Measurements from ENCODE around the gene GOLGA5.

DNA sequence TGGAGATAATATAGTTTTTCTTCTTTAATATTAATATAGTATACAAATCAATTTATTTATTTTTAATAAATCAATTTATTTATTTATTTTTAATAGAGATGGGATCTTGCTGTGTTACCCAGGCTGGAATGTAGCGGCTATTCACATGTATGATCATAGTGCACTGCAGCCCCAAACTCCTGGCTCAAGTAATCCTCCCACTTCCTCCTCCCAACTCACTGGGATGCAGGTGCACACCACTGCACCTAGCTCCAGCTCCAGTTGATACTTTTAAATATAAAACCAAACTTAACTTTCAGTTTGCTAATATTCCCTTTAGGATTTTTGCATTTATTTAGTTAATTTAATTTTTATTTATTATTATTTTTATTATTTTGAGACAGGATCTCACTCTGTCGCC, 8.6 kb downstream of the GOLGA5 start:
- TF ChIP-seq, protein P1, sequence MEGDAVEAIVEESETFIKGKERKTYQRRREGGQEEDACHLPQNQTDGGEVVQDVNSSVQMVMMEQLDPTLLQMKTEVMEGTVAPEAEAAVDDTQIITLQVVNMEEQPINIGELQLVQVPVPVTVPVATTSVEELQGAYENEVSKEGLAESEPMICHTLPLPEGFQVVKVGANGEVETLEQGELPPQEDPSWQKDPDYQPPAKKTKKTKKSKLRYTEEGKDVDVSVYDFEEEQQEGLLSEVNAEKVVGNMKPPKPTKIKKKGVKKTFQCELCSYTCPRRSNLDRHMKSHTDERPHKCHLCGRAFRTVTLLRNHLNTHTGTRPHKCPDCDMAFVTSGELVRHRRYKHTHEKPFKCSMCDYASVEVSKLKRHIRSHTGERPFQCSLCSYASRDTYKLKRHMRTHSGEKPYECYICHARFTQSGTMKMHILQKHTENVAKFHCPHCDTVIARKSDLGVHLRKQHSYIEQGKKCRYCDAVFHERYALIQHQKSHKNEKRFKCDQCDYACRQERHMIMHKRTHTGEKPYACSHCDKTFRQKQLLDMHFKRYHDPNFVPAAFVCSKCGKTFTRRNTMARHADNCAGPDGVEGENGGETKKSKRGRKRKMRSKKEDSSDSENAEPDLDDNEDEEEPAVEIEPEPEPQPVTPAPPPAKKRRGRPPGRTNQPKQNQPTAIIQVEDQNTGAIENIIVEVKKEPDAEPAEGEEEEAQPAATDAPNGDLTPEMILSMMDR (IDR thresholded peaks at IDR 0.05): no peak
- TF ChIP-seq EZH2 (IDR thresholded peaks at IDR 0.05; ENCODE audit: borderline replicate concordance, insufficient read depth, low read depth, low read length, poor library complexity, severe bottlenecking): no peak
